ENCODE measurements around the gene PRRG2. TPM values are rescaled to one million over a fixed set of nuclear protein-coding genes. Genes with fewer than 3 reads are reported as not detected.
A peak's percentile ranks its signal among the peaks of the same experiment; 100 is the strongest.

Gene PRRG2
- total and polyA plus RNA-seq, 2 of the 13 experiments (the other 11 are each of a cell fraction or from before 2014, with no cell fraction given) = 0.66 to 0.82 TPM

DNA sequence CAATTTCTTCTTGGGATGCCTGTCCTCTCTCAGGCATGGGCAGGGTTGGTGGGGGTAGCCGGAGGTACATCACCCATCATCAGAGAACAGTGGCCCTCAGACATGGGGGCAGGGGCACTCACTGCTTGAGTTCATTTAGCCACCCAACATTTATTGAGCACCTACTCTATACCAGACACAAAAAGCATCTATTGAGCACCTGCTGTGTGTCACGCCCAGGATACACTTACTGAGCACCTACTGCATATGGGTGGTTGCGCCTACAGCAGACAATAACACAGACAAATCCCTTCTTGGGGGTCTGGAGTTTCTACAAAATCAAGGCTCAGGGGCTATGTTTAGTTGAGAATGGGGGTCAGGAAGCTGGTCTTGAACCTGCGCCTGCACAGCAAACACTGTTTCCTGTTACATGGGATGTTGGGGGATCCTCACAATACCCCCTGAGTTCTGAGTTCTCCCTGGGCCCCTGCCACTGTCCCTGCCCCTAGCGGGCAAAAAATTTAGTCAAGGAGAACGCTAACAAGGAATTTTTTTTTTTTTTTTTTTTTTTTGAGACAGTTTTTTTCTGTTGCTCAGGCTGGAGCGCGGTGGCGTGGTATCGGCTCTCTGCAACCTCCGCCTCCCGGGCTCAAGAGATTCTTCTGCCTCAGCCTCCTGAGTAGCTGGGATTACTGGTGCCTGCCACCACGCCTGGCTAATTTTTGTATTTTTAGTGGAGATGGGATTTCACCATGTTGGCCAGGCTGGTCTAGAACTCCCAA lies 41.7 kb upstream of the PRRG2 start:
- WGBS (ENCODE audit: low lambda C conversion rate) = 98% methylated on average over 13 of the region's 13 CpGs
- POLR2A ChIA-PET = interaction anchor here (0.6 kb wide), 1 partner anchor 33 kb away, joined by 3 read pairs; no protein-coding TSS in a partner anchor
- intact Hi-C loops (cut with micrococcal nuclease; ENCODE audit: unreplicated experiment) = no loop called here

GRCh38 chr19:49541914-49542313 lies 39.2 kb upstream of the PRRG2 start:
- no peaks in the 10 kb centered on the region for H3K79me2 ChIP-seq (ENCODE audit: insufficient read depth, low read length)
- H3K36me3 ChIP-seq (replicated peaks in 1 of 2; ENCODE audit: control insufficient read depth in 1 of 2, insufficient read depth in 2 of 2, low read length in 2 of 2) = peaks cover 6 to 20% of the 10 kb centered on the region in 2 experiments
- intact Hi-C loops (cut with micrococcal nuclease; ENCODE audit: unreplicated experiment) = no loop called here
- BruUV-seq (replicated peaks) = no TSS peak
- H3K4me2 ChIP-seq (ENCODE audit: low read depth, low read length) = no peak overlapping the region
- no peak overlapping the region for H2AFZ ChIP-seq (ENCODE audit: low read length)
- no peak overlapping the region for H3K9ac ChIP-seq (ENCODE audit: insufficient read depth, low read depth, low read length)
- CTCF ChIA-PET (ENCODE audit: low intra/inter-chr PET ratio, low total read pairs) = no interaction called here
- no peak for DNase-seq (ENCODE audit: low spot score)
- 92% methylated on average over 6 of the region's 6 CpGs for WGBS (ENCODE audit: low lambda C conversion rate)
- no peaks in the 10 kb centered on the region for H4K20me1 ChIP-seq (ENCODE audit: insufficient read depth, low read length)
- TF ChIP-seq ZNF547 (CRISPR knock-in tag; IDR thresholded peaks at IDR 0.05) (no peak), ZNF121 (CRISPR knock-in tag; IDR thresholded peaks at IDR 0.05) (peak; percentile 44; the same call in 1 of the 2 replicates), U2AF2 (IDR thresholded peaks at IDR 0.05; ENCODE audit: low read depth, low read length) (no peak), CTCF (CRISPR knock-in tag; IDR thresholded peaks at IDR 0.05) (no peak)
- no peak overlapping the region for H3K4me3 ChIP-seq (replicated peaks in 1 of 3; ENCODE audit: insufficient read depth in 1 of 3, low read depth in 2 of 3, low read length in 3 of 3)
- H3K27me3 ChIP-seq (ENCODE audit: control insufficient read depth in 1 of 2, insufficient read depth in 2 of 2, low read length in 2 of 2) = no peaks in the 10 kb centered on the region
- H3K27ac ChIP-seq (ENCODE audit: extremely low read length, insufficient read depth, low read length) = no peak overlapping the region
- no peaks in the 10 kb centered on the region for H3K9me3 ChIP-seq (ENCODE audit: low read length)
- POLR2A ChIA-PET = interaction anchor here (1.6 kb wide), 1 partner anchor 29 kb away, joined by 3 read pairs; the partner anchor contains the start of gene FCGRT
- H3K4me1 ChIP-seq (ENCODE audit: insufficient read depth, low read length) = peaks cover 4% of the 10 kb centered on the region
- no peak for ATAC-seq
- in situ Hi-C loops (cut with HindIII; ENCODE audit: extremely low pct_ligation_motif_present, low pct_unique_long_range_greater_than_20kb) = loop anchor here (5.0 kb wide), 1 partner anchor 35 kb away; no protein-coding TSS in a partner anchor
- FAIRE-seq = no peak

More for the DNA sequence above, 41.7 kb upstream of the PRRG2 start:
- Histone ChIP-seq H3K27ac (ENCODE audit: extremely low read length, insufficient read depth, low read length) (no peak overlapping the region), H3K9ac (ENCODE audit: insufficient read depth, low read depth, low read length) (no peak overlapping the region), H3K4me3 (replicated peaks in 1 of 3; ENCODE audit: insufficient read depth in 1 of 3, low read depth in 2 of 3, low read length in 3 of 3) (no peak overlapping the region), H3K4me1 (ENCODE audit: insufficient read depth, low read length) (no peaks in the 10 kb centered on the region), H3K9me3 (ENCODE audit: low read length) (no peaks in the 10 kb centered on the region), H3K36me3 (replicated peaks in 1 of 2; ENCODE audit: control insufficient read depth in 1 of 2, insufficient read depth in 2 of 2, low read length in 2 of 2) (peaks cover 7 to 30% of the 10 kb centered on the region in 2 experiments), H3K4me2 (ENCODE audit: low read depth, low read length) (no peak overlapping the region), H3K79me2 (ENCODE audit: insufficient read depth, low read length) (no peaks in the 10 kb centered on the region), H2AFZ (ENCODE audit: low read length) (no peak overlapping the region), H3K27me3 (ENCODE audit: control insufficient read depth in 1 of 2, insufficient read depth in 2 of 2, low read length in 2 of 2) (no peaks in the 10 kb centered on the region), H4K20me1 (ENCODE audit: insufficient read depth, low read length) (no peaks in the 10 kb centered on the region)
- FAIRE-seq (no peak), ATAC-seq (no peak), DNase-seq (ENCODE audit: low spot score) (no peak)
- TF ChIP-seq MEIS1 (CRISPR knock-in tag; IDR thresholded peaks at IDR 0.05; ENCODE audit: borderline replicate concordance) (no peak), ZKSCAN8 (CRISPR knock-in tag; IDR thresholded peaks at IDR 0.05; ENCODE audit: borderline replicate concordance) (peak; percentile 66; the same call in 1 of the 2 replicates), PHF21A (CRISPR knock-in tag; IDR thresholded peaks at IDR 0.05) (no peak)
- in situ Hi-C loops (cut with HindIII; ENCODE audit: extremely low pct_ligation_motif_present, low pct_unique_long_range_greater_than_20kb) = no loop called here
- CTCF ChIA-PET (ENCODE audit: low intra/inter-chr PET ratio, low total read pairs) = interaction anchor here (1.2 kb wide), 1 partner anchor 37 kb away, joined by 3 read pairs; no protein-coding TSS in a partner anchor
- no TSS peak for BruUV-seq (replicated peaks)

All from HepG2 (cell line).